HG03460 (cell line): ENCODE results near the gene DGKE.

ENCODE experiments used
- ATAC-seq: cut with Tn5 transposase; IDR thresholded peaks from one replicate; pipeline ENCODE4 v1.9.1; 2021; ENCODE audit not compliant: unreplicated experiment

The DGKE gene

DNA sequence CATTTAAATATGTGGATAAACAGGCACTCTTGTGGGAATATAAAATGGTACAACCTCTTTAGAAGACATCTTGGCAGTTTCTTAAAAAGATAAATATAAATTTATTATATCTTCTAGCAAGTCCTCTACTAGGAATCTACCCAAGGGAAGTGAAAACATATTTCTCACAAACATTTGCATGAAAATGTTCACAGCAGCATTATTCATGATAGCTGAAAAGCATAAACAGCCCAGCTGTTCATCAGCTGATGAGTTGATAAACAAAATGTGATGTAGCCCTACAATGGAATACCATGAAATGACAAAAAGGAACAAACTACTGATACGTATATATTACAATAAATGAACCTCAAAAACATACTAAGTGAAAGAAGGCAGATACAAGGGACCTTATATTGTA is 12.0 kb downstream of the DGKE start:
- no peak for ATAC-seq

DNA sequence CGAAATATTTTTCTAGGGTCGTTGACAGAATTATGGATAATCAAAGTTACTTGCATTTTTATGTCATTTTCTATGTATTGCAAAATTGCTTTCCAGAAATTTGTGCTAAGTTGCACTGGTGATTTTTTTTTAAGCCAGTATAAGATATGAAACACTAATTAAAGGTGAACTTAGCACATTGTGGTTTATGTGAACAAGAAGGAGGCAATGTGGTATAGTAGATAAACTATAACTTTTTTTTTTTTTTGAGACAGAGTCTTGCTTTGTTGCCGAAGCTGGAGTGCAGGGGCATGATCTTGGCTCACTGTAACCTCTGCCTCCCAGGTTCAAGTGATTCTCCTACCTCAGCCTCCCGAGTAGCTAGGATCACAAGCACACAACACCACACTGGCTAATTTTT is 13.2 kb downstream of the DGKE start:
- ATAC-seq = no peak

DNA sequence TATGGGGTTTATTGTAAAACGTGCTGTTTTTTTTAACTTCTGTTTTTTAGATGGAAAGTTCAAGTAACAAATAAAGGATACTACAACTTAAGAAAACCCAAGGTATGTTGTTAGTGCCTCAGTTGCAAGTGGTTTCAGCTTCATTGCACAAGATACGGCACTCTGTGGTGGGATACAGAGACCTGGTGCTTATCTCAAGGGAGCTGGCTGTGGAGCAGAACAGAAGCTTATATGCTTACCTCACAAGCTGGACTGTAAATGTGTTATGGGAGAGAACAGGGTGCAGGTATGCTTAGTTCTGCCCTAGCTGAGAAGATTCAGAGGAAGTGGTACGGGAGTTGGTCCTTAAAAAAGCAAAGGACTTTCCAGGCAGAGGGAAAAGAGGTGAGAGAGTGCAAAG is 15.2 kb downstream of the DGKE start:
- no peak for ATAC-seq

DNA sequence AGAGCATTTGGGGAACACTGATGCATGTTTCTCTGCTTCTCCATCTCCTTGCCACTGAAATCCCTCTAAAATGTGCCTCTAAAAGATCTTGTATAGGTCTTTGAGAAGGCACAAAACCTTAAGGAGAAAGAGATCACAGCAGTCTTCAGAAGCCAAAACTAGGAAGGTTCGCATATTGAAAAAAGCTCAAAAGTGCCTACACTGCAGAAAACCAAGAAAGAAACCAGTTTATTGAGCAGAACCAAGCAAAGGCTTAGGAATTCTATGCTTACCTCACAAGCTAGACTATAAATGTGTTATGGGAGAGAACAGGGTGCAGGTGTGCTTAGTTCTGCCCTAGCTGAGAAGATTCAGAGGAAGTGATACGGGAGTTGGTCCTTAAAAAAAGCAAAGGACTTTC is 16.6 kb downstream of the DGKE start:
- ATAC-seq = no peak

DNA sequence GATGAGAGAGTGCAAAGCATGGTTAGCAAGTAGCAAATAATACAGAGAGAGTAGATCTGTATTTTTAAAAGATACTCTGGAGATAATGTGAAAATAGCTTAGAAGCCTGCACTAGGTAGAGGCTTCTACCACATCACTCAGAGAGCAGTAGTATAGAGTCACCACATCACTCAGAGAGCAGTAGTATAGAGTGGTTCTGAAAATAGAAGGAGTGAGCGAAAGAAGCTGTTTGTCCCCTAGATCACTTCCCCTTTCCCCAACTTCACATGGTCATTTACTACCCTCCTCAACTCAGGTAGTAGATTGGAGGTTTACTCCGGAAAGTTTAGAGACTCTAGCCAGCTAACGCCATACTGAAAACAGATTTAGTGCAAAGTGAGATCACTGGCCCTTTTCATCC is 17.1 kb downstream of the DGKE start:
- ATAC-seq = no peak

DNA sequence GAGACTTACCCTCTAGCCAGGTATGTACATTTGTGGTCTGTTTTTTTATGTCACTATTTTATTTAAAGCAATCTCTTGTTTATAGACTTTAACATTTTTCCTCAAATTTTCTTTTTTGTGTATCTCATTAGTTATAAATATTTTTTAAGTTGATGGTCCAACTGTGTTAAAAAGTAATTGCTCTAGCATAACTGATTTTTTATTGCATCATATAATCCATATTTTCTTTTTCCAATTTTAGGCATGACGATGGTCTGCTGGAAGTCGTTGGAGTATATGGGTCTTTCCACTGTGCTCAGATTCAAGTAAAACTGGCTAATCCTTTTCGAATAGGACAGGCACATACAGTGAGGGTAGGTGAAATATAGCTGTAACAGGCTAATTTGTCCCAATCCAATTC is 27.9 kb downstream of the DGKE start:
- no peak for ATAC-seq

DNA sequence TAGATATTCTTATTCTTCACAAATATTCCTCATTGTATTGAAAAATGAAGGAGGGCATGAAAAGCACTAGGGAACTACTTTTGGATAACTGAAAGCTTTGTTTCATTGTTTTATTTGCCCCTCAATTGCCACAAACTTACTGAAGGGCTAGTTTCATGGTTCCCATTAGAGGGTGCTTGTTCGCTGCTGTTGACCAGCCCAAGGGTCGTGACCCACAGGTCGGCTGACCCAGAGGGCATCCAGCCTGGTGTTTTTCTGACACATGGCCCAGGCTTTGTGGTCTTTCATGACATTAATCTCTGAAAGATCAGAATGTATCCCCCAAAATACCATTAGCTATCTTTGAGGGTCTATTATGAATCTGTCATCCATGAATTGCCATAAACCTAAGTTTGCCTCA is 30.0 kb downstream of the DGKE start:
- no peak for ATAC-seq

DNA sequence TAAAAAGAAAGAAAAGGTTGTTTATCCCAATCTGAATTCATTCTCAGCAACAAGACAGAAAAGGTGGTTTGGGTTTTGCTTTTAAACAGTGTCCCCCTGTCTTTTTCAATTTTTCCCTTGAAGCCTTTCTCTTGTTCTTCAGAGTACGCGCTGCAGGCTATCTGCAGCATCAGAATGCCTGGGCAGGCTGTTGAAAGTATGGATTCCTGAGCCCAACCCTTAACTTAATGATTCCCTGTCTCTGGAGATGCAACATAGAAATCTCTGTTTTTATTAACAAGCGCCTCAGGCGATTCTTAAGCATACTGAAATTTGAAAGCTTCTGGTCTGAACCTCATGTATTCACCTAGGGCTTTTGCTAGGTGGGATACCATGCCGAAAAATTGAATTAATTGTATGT is 32.1 kb downstream of the DGKE start:
- ATAC-seq = no peak

DNA sequence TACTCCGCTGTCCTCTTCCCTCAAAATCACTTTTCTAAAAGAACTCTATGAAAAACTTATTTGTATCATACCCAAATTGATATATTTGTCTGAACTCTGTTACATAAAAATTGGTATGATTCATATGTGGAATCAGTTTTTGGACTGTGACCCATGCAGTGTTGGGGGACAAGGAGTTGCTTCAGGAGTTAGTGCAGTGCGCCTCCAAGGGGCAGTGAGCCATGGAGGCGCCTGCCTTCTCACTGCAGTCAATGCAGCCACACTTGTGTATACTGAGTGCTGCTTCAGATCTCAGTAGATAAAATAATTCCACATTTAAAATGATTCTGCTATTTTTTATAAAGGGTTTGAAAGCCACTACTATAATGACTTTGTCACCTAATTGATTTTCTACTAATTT is 32.5 kb downstream of the DGKE start:
- ATAC-seq = no peak

DNA sequence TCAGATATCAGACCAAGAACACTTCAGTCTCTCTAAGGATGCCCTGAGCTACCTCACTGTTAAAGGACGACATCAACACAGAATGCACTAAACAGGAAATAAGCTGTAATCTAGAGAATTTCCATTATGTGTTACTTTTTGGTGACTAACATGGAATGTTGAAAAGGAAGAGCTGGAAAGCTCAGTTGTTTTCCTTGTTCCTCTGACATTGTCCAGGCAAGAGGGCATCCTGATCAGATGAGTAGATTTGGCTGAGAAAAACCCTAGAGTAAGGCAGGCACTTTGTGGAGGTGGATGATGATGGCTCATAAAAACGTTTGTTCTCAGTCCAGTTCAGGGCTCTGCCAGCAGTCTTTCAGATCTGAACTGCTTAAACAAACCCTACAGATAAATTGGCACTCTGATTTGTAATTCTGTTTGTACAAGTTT is 34.0 kb downstream of the DGKE start:
- no peak for ATAC-seq

DNA sequence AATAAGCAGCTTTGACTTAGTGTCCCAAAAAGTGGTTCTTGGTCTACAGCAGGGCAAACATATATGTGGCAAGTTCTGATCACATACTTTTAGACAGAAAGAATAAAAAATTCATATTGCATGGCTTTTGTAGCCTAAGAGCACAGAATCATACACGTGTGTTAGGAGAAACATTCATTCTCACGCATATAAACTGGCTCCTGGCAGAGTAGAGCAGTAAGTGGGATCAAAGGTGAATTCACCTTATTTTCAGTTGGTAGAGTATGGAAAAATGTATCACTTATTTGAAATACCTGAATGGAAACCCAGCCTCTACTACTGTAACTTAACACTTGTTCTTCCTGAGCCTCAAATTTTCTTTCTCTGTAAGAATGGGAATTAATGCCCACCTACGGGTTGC is 34.8 kb downstream of the DGKE start:
- ATAC-seq = no peak

DNA sequence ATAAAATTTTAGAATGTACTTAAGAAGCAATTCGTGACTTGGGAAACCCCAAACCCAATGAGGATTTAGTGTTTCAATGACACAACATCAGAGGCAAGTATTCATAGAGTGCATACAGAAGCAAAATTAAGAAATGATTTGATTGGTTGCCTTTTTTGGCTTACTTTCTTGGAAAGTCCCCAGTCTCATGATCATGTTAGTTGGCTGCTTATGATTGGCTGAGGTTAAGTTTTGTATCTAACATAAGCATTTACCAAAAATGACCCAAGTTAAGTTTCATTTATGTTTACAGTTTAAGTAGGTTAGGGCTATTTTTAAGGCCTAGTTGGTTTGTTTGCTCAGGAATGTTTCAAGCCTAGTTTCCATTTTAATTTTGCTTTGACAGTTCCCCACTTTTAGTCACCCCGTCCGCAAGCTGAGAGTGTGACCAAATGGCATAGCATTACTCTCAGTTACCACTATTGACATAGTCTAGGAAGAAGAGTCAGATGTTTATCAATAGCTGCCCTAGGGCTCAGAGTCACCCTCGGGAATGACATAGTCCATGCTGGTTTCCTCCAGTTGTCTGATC is 36.2 kb downstream of the DGKE start:
- no peak for ATAC-seq

DNA sequence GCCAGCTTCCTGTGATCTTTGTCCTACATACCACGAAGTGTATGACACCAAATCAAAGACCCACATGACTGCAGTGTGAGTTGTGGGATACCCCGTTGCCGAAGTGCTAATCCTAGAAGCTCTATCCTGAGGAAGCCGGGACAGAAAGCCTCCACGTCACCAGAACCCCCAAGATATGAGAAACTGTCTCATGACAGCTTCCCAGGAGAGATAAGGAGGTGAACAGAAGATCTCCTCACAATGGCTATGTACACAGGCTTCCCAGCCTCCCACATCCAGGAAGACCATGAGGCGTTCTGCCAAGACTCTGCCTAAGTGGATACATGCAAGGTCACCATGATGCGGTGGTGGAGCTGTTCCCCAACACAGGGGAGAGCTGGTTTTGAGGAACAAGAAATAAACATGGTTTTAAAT is 42.8 kb downstream of the DGKE start:
- no peak for ATAC-seq

DNA sequence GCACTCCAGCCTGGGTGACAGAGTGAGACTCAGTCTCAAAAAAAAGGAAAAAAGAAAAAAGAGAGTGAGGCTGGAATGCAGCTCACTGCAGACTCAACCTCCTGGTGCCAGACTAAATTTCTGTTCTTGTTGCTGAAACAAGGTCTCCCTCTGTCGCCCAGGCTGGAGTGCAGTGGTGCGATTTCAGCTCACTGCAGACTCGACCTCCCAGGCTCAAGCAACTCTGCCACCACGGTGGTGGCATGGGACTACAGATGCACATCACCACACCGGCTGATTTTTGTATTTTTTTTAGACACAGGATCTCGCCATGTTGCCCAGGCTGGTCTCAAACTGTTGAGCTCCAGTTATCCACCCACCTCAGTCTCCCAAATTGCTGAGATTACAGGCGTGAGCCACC is 45.3 kb downstream of the DGKE start:
- ATAC-seq = no peak

DNA sequence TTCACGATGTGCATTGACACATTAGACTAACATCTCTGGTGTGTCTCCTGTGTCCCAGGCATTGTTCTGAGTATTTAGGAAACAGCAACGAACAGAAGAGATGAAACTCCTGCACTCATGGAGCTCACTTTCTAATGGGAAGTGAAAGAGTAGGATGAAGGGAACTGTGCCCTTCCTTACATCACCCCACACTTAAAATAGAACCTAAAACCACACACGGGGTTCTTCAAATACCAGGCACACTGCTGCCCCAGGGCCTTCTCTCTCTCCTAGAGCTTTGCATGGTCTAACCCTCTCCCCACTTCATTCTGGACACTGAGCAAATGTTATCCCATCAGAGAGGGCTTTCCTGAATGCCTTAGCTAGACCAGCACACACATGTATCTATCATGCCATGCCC is 46.2 kb downstream of the DGKE start:
- no peak for ATAC-seq

DNA sequence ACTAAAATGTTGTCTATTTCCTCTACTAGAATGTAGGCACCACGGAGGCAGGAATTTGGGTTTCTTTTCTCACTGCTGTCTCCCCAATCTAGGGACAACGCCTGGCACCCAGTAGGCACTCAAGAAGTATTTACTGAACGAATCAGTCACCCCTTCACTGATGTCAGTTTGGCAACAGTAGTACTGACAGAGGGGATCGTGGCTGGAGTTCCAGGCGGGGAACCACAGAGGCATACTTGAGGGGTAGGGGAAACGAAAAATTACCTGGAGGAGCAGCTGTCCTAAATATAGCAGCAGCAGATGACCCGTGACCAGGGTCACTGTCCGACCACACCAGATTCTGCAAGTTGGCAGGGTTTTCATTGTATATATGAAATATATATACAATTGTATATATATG is 46.6 kb downstream of the DGKE start:
- ATAC-seq = no peak

DNA sequence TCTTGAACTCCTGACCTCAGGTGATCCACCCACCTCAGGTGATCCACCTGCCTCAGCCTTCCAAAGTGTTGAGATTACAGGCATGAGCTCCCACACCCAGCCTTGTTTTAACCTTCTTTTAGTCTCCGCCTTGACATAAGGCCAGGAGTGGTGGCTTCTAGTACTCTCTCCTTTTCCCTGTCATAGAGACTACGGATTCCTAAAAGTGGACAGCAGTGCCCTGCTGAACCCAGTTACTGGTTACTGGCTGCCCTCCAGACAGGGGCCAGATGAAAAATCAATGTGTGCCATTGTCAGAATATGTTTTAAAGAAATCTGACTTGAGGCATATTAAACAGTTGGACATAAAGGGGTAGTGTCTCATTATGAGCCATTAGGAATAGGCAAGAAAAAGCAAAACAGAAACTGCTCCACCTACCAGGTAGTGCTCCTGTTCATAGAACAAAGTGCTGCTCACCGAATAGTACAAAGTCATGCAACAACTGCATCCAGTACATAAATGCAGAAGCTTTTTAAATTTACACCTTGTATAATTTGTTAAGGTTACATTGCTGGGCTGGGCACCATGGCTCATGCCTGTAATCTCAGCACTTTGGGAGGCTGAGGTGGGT is 47.8 kb downstream of the DGKE start:
- ATAC-seq = no peak

DNA sequence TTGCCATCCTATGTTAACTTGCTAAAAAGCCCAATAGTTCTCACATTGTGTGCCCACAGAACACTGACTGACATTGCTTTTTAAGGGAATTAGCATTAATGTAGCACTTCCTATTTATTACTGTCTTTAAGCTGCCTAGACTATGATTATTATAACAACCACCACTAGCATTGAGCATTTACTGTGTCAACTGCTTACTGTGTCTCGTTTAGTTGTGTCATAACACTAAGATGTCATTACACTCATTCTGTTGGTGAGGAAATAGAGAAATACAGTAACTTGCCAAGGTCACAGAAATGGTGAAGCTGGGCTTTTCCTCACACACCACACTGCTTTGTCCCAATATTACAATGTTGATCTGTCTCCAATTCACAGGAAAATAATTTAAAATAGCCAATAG is 49.7 kb downstream of the DGKE start:
- ATAC-seq = no peak

DNA sequence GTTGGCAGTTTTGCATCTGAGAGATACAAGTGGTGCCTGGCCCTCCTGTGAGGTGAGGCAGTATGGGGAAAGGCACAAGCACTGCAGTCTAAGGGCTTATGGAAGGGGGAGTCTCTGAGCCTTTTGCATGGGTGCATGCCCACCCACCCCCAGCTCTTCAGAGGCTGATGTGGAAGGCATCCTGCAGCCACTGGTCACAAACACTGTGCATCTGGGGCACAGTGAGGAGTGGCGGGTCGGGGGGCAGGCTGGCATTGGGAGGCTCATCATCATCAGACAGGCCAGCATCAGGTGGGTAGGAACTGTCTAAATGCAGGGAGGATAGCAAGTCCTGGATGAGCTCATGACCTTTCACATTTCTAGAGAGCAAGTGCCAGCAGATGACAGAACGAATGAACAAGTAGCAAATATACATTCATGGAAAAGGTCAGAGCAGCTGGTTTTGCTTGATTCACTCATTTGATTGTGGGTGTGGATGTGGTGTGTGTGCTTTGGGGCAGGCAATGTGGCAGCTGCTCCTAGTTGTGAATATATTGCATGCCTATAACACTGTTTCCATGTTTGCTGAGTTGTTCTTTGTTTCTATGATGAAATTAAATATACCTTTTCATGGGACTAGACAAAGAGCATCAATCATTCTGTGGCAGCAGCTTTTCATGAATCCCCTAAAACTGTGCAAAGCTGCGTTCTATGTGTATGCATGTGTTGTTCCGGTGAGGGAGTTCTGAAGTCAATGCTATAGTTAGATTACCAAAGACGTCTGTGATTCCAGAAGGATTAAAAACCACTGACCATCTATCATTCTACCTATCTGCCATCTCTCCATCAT is 50.7 kb downstream of the DGKE start:
- no peak for ATAC-seq

DNA sequence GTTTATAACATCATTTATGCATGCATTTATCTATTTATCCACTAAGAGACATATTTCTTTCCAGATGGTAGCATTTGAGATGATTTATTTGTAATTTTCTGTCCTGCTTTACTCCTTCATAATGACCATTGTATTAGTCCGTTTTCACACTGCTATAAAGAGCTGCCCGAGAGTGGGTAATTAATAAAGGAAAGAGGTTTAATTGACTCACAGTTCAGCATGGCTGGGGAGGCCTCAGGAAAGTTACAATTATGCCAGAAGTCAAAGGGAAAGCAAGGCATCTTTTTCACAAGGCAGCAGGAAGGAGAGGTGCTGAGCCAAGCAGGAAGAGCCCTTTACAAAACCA is 51.3 kb downstream of the DGKE start:
- ATAC-seq = no peak

DNA sequence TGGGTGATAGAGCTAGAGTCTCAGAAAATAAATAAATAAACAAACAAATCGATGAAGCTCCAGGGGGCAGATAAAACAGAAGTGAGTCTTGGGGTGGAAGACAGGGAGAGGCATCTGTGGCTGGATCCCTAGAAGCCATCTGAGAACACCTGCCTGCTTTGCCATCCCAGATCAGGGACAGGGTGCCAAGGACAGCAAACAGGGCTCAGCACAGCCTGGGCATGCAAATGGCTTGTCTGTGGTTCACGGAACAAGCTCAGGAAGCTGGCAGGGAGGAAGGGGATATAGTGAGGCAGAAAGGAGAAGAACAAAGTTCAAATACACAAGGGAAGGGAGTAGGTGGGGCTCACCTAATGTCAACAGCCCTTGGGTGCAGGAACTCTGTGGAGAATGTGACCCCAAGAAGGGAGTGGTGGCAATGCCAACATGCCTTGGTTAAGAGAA is 52.4 kb downstream of the DGKE start:
- ATAC-seq = no peak

DNA sequence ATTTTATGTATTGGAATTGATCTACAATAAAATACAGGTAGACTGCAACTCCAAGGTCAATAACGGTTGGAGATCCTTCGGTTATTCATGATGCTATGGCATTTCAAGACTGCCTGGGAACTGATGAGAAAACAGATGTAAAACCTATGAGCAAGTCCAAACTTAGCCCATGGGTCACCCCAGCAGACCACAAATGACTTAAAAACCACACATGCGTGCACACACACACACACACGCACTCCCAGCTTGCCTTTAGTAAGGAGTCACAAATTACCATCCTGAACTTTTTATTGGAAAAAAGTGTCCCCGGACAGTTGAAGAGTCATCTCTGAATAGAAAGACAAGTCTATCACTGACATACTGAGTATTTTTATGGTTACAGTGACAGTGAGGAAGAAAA is 53.2 kb downstream of the DGKE start:
- no peak for ATAC-seq
